Right renal pelvis (tissue), 4 donors: ENCODE data around the gene CD55. TPM values are rescaled to one million over a fixed set of nuclear protein-coding genes. Genes with fewer than 3 reads are reported as not detected.

Source experiments
- DNase-seq, 4 donors: peaks; one replicate each; pipeline ENCODE4 v3.0.0-alpha.2; 2013; ENCODE audit warnings: low read depth in 4 of 4, low spot score in 3 of 4, missing footprints in 1 of 4
- polyA plus RNA-seq, 4 donors: library from polyadenylated mRNA; unstranded; fragments of 120-200 nt; gene quantifications; one replicate each; pipeline ENCODE4 v1.2.1, GENCODE V29; 2013; ENCODE audit not compliant: insufficient read length in 4 of 4

Gene CD55, protein sequence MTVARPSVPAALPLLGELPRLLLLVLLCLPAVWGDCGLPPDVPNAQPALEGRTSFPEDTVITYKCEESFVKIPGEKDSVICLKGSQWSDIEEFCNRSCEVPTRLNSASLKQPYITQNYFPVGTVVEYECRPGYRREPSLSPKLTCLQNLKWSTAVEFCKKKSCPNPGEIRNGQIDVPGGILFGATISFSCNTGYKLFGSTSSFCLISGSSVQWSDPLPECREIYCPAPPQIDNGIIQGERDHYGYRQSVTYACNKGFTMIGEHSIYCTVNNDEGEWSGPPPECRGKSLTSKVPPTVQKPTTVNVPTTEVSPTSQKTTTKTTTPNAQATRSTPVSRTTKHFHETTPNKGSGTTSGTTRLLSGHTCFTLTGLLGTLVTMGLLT
- 10 to 100 TPM; 58.0 to 73.1 (median 67.1) TPM for polyA plus RNA-seq

DNA sequence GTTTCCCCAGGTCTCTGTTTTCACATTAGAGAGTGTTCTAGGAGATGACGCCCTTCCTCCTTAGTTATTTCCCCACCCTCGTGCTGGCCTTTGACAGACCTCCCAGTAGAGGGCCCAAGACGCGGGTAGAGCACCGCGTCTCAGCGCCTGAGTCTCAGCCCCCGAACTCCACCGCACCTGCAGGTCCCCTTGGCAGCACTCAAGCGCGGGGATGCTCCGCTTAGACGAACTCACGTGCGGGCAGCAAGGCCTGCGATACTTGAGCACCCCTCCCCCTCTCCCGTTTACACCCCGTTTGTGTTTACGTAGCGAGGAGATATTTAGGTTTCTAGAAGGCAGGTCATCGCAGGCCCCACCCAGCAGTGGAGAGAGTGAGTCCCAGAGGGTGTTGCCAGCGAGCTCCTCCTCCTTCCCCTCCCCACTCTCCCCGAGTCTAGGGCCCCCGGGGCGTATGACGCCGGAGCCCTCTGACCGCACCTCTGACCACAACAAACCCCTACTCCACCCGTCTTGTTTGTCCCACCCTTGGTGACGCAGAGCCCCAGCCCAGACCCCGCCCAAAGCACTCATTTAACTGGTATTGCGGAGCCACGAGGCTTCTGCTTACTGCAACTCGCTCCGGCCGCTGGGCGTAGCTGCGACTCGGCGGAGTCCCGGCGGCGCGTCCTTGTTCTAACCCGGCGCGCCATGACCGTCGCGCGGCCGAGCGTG lies at the start of gene CD55:
Gene CD55 (plus strand): TSS at position 600 of the 711 bp plus-strand sequence. CDS start 88 bp downstream, at position 688.
- peak; percentile 72 to 84 (median 77) for DNase-seq

DNA sequence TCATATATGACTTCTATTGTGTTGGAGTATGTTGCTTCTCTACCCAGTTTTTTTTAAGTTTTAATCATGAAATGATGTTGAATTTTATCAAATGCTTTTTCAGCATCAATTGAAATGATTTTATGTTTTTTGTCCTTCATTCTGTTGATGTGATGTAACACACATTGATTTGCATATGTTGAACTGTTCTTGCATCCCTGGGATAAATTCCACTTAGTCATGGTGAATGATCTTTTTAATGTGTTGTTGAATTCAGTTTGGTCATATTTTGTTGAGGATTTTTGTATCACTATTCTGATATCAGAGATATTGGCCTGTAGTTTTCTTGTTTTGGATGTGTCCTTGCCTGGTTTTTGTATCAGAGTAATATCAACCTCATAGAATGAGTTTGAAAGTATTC lies 46.6 kb upstream of the CD55 start:
- no peak for DNase-seq

DNA sequence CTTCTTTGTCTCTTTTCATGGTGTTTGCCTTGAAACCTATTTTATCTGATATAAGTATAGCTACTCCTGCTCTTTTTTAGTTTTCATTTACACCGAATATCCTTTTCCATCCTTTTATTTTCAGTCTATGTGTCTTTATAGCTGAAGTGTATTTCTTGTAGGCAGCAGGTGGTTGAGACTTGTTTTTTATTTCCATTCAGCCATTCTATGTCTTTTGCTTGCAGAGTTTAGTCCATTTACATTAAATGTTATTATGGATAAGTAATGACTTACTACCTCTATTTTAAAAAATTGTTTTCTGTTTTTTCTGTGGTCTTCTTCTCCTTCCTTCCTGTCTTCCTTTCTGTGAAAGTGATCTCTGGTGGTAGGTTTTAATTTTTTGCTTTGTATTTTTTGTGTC lies 45.0 kb upstream of the CD55 start:
- DNase-seq, result no peak

DNA sequence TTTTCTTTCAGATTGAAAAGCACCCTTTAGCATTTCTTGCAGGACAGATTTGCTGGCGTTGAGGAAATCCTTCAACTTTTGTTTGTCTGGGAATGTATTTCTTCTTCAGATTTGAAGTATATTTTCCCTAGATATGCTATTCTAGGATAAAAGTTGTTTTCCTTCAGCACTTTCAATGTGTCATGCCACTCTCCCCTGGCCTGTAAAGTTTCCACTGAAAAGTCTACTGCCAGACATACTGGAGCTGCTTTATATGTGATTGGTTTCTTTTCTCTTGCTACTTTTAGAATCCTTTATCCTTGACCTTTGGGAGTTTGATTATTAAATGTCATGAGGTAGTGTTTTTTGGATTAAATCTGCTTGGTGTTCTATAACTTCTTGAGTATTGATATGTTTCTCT lies 44.2 kb upstream of the CD55 start:
- DNase-seq, result no peak

DNA sequence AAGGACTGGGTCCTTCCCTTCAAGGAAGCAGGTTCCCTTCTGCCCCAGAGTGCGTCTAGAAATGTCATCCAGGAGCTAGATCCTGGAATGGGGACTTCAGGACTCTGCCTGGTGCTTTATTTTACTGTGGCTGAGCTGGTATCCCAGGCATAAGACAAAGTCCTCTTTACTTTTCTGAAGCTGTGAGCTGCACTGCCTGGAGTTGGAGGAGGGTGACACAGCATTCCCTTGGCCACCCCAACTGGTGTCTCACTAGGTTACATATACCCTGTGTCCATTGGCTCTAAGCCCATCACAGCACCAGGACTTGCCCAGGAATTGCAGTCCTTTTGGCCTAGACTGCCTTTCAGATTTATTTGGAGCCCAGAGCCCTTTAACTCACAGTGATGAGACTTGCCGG lies 41.8 kb upstream of the CD55 start:
- DNase-seq, result no peak

DNA sequence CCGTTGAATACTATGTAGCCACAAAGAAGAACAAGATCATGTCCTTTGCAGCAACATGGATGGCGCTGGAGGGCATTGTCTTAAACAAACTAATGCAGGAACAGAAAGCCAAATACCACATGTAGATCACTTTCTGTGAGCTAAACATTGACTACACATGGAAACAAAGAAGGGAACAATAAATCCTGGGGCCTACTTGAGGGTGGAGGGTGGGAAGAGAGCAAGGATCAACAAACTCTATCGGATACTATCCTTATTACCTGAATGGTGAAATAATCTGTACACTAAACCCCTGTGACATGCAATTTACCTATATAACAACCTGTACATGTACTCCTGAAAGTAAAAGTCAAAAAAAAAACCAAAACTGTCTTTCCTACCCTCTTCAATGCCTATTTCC lies 40.8 kb upstream of the CD55 start:
- DNase-seq, result no peak

DNA sequence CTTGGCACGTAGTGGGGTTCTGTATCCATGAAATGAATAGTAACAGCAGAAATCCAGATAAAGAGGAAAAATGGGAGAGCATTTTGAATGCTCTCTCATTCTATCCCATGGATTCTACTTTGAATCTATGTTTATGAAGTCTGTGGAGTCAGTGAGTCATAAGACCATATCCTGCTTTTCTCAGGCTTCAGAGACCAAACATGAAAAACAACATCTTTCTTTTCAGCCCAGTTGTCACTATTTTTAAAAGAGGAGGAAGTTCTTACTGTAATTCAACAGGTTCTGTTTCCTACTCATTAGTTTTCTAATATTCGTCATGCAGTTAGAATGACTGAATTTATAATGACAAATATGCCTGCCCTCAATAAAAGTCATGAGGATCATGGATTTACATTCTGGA lies 39.4 kb upstream of the CD55 start:
- peak in 1 of 4 donors; percentile 47 for DNase-seq

DNA sequence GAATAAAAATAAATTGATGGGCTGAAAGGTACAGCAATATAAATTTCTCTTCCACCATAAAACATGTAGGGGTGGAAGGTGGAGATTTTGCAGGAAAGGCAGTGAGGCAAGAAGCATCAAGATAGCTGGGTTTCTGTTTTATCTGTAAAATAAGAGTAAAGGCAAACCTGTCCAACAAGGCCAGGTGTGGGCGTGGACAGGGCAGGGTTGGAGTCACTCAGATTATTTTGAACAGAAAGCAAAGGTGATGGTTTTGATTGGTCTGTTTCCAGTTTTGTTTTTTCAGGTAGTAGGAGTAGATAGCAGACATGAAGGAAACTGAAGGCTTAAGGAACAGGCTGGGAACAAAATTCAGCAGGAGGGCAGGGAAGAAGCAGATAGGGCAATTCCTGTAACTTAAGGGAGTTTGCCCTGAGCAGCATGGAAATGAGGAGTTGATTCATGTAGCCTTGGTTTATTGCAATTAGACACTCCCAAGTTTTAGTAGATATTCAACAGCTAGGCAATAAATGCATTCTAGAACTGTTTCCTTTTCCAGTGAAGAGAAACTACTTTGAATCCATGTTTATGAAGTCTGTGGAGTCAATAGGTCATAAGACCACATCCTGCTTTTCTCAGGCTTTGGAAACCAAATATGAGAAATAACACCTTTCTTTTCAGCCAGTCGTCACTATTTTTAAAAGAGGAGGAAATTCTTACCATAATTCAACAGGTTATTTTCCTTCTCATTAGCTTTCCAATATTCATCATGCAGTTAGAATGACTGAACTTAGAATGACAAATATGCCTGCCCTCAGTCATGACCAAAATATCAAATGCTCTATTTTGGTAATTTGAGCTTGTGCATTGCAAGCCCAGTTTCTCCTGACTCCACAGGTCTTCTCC lies 38.7 kb upstream of the CD55 start:
- DNase-seq, result peak in 1 of 4 donors; percentile 31

DNA sequence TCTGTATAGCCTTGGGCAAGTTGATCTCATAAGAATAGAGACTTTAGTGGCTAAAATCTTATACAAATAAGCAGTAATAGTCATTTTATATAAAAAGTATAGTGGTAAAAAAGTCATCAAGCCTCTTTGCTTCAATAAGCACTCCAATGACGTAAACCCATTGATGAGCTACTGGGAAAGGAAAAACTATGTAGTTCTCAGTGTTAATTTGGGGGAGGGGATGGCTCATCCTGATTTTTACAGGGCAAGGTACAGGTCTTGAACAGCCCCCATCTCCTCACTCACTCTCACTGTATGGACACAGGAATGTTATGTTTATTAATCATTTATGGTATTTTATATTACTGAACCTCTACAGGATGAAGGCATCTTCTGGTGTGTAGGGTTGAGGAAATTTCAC lies 38.1 kb upstream of the CD55 start:
- DNase-seq, result no peak

DNA sequence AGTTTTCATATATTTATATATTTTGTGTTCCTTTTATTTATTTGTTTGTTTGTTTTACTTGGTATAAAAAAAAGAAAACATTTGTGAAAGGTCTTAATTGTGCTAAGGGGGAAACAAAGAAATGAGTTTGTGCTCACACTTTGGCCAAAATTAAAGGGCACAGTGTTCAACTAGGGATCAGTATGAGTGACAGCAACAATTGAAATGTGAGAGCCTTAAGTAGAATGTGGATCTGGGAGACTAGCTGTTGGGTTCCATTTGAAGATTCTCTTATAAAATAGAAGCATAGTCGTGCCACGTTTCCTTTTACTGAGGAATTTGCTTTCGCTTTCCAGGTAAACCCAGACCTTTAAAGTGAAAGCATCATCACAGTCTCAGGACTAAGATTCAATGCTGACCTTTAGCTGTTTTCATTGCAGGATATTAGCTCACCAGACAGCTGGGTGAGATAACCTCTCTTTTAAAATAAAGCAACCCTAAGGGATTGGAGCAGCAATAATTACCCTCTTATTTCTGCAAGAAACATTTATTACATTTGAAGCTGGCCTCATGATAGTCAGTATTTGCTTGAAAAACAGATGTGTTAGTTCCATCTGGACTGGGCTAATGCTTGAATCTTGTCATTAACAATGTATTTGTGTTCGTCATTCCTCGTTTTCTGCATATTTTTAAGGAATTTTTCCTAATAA lies 37.1 kb upstream of the CD55 start:
- peak in 1 of 4 donors; percentile 43 for DNase-seq

DNA sequence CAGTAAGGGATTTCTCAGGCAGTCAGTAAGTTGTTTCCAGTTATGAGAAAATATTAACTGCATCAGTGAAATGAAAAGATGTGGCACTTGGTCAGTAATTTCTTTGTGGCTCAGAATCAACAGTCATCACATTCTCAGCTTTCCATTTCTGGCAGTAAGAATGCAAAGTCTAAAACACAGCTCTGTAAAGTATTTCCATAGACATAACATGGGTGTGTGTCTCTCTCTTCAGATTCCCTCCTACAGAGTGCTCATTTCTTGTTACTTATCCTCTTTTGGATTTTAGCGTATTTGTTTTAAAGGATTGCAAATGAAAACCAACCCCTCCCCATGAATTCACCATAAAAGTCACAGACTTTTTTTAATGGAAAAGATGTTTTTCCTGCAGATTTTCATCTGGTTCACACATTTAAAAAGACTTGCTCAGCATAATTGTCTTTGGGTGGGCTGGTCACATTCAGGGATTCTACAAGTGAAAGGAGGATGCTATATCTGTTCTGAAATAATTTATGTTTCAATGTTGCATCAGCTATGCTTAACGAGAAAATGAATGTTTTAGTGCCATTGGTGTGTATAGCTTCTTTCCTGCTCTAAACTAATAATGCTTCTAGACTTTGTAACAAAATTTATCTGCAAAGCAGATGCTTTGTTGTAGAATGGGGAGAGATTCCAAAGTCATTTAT lies 34.6 kb upstream of the CD55 start:
- DNase-seq, result no peak

DNA sequence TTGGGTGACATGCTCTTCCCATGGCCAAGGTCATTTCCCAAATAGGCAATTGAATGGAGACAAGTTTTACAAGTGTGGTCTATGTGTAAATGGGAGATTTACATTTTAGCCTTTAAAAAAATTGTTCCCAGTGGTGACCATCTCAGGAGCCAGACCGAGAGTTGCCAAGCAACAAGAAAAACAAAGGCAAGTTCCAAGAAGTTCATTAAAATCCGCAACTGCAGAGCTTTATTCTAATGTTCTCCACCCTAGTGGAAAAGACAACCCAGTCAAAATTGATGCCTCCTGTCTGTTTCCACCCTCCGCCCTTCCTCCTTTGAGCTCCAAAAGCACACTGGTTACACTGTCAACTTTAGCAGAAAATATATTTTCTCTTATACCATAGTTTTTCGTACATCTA lies 33.2 kb upstream of the CD55 start:
- DNase-seq, result peak in 1 of 4 donors; percentile 38

DNA sequence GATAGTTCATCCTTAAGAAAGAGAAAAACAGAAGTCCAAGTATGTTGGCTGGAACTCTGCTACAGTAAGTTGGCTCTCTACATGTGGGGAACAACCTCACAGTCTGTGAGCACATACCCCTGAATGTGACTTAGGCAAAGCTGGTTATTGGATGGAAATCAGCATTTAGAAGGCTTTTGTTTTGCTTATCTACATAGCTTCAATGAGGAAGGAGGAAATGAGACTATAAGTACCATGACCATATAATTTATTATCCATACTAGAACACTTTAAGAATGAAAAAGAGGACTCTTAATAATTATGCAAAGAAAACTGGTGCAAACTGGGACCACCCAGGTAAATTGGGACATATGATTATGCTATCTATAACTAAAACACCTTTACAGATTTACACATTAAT lies 31.7 kb upstream of the CD55 start:
- DNase-seq, result no peak

DNA sequence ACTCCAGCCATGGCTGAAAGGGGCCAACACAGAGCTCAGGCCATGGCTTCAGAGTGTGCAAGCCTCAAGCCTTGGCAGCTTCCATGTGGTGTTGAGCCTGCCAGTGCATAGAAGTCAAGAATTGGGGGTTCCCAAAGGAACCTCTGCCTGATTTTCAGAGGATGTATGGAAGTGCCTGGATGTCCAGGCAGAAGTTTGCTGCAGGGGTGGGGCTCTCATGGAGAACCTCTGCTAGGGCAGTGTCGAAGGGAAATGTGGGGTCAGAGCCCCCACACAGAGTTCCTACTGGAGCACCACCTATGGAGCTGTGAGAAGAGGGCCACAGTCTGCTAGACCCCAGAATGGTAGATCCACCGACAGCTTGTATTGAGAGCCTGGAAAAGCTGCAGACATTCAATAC lies 29.8 kb upstream of the CD55 start:
- DNase-seq, result no peak

DNA sequence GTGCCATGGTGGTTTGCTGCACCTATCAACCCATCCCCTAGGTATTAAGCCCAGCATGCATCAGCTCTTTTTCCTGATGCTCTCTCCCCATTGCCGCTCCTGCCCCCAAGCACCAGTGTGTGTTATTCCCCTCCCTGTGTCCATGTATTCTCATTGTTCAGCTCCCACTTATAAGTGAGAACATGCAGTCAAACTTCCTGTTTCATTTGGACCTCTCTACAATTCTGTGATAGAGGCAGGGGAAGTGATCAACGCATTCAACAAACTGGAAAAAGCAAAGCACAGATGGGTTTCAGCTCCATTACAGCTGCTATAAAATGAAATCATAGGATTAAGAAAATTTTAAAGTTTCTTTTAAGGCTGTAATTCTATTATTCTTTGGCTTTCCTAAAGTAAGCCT lies 23.3 kb upstream of the CD55 start:
- DNase-seq, result no peak

DNA sequence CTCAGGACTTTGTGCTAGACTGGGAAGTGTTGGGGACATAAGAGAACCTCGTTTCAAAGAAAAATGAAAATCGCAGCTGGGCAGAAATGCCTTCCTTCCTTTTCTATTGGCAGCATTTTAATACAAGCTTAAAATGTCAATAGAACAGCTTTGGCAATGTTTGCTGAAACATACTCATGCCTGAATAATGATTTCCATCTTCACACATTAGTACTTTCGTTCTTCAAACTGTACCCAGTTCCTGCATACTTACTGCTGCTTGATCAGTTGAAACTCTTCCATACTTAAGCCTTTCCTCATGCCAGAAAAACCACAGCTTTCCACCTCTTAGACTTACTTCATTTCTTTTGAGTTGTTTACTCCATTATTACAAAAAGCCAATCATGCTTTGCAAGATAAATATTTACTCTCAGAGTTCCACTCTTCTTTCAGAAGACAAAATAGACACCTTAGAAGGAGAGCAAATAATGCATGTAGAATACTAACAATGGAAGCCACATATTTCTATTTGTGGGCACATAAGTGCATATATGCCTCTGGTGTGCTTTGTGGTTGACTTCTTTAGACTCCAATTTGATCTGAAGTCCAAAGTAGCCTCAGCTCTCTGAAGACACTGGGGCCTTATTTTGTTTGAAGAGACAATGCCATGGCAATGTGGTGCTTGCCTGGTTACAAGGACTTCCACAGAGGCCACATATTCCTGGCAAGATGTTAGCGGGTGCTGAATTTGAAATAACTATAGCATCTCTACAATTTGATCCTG lies 22.7 kb upstream of the CD55 start:
- DNase-seq, result no peak

DNA sequence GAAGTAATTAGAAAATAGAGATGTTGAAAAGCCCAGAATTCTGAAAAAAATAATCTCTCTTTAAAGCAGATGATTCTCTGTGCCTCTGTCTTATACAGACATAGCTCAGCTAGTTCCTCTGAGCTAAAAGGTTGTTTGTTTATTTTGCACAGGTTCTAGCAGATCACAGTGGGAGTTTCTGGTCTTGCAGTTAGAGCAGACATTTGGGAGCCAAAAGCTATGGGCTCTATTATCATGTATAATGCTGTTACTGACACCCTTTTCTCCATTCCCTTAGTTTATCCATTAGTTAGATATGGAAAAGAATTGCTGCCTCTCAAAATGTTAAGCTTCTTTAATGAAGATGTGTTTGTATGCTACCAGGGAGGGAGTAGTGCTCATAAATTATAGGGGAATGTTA lies 20.5 kb upstream of the CD55 start:
- no peak for DNase-seq

DNA sequence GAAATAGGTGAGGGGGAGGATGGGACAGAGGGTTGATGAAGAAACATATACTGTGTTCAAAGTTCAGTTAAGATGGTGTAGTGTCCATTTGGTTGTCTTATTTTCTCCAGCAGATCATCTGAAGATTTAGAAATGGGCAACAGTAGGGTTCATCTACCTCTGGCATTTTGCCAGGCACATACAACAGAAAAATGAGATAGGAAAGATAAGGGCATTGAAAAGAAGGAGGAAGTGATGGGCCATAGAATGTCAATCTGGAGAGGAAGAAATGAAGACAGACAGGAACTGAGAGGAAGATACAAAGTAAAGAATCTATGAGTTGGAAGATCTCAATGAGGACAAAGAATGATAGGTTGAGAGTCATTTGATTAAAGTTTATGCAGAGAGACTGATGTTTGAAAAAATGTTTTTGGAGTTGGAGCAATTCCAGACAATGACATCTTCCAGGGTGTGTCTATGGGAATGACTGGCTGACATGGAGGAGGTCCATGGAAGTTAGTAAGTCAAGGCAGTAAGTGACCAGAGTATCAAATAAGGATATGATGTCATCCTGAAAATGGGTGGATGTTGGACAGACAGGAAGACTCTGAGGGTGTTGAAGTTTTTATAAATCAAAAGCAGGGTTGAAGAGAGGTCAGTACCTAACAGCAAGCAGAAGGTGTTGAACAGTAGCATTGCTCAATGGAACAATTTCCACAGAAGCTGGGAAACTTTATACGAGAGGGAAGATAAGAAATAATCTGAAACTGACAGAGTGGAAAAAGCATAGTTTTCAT lies 18.7 kb upstream of the CD55 start:
- DNase-seq, result no peak
